Measurements from ENCODE around the gene HSF4.

GRCh38 chr16:67154578-67155294, 9.8 kb upstream of the HSF4 start:
- no peak for TF ChIP-seq ZFP37 (tag by site-specific recombination; IDR thresholded peaks at IDR 0.05)
- no peak for TF ChIP-seq ZNF558 (tag by site-specific recombination; IDR thresholded peaks at IDR 0.05)
- no peak for TF ChIP-seq CTCF (tag by site-specific recombination; IDR thresholded peaks at IDR 0.05)
- TF ChIP-seq ZNF398 (tag by site-specific recombination; IDR thresholded peaks at IDR 0.05) = no peak
- no peak for TF ChIP-seq ATF2 (tag by site-specific recombination; IDR thresholded peaks at IDR 0.05; ENCODE audit: low read depth)
- TF ChIP-seq ZNF223 (tag by site-specific recombination; IDR thresholded peaks at IDR 0.05) = no peak
- TF ChIP-seq ZNF114 (tag by site-specific recombination; IDR thresholded peaks at IDR 0.05) = no peak
- no peak for TF ChIP-seq ZBTB1 (tag by site-specific recombination; IDR thresholded peaks at IDR 0.05)
- no peak for TF ChIP-seq ZNF785 (tag by site-specific recombination; IDR thresholded peaks at IDR 0.05)
- TF ChIP-seq ZNF677 (tag by site-specific recombination; IDR thresholded peaks at IDR 0.05) = no peak
- TF ChIP-seq ZNF274 (IDR thresholded peaks at IDR 0.05; ENCODE audit: low read length) = no peak
- no peak for TF ChIP-seq ZNF274 (tag by site-specific recombination; IDR thresholded peaks at IDR 0.05; ENCODE audit: borderline replicate concordance)
